OCI-LY3 (cell line): ENCODE measurements around the gene NRXN3.

ENCODE experiments used
- H2AFZ ChIP-seq: fragments of 200-600, 300-600 bp; shearing (Covaris generic); 2 replicates; pipeline ENCODE4 v1.6.0; 2014; ENCODE audit warnings: antibody characterized with exemption, low read depth, low read length
- H3K27ac ChIP-seq: fragments of 200-600, 300-600 bp; sonication (generic); 2 replicates; pipeline ENCODE4 v1.5.1; 2014; ENCODE audit warnings: mild to moderate bottlenecking, low read length, moderate library complexity, mixed read lengths
- H3K27me3 ChIP-seq: fragments of 200-600, 300-600 bp; sonication (generic); 2 replicates; pipeline ENCODE4 v1.6.1; 2014; ENCODE audit warnings: low read depth, low read length, mixed read lengths
- H3K36me3 ChIP-seq: fragments of 200-600, 300-600 bp; sonication (generic); replicated peaks from 2 replicates; pipeline ENCODE3; 2014; ENCODE audit warnings: low read depth, low read length, mixed read lengths
- H3K4me1 ChIP-seq: fragments of 300-600, 200-600 bp; sonication (generic); 2 replicates; pipeline ENCODE4 v1.6.1; 2014; ENCODE audit warnings: low read length, mixed read lengths
- H3K4me2 ChIP-seq: fragments of 200-600, 300-600 bp; sonication (generic); 2 replicates; pipeline ENCODE4 v1.6.1; 2014; ENCODE audit warnings: low read length, mixed read lengths
- H3K4me3 ChIP-seq: fragments of 300-600, 200-600 bp; sonication (generic); 2 replicates; pipeline ENCODE4 v1.5.1; 2014; ENCODE audit warnings: antibody characterized with exemption, mild to moderate bottlenecking, low read length, moderate library complexity
- H3K79me2 ChIP-seq: fragments of 300-600, 200-600 bp; shearing (Covaris generic); 2 replicates; pipeline ENCODE4 v1.6.1; 2014; ENCODE audit warnings: mild to moderate bottlenecking, low read length, mixed read lengths
- H3K9ac ChIP-seq: fragments of 300-600, 200-600 bp; shearing (Covaris generic); 2 replicates; pipeline ENCODE4 v1.6.0; 2014; ENCODE audit warnings: mild to moderate bottlenecking, low read length, moderate library complexity
- H3K9me3 ChIP-seq: fragments of 200-600, 300-600 bp; shearing (Covaris generic); 2 replicates; pipeline ENCODE4 v1.6.1; 2014; ENCODE audit warnings: low read length, mixed read lengths; ENCODE audit not compliant: insufficient read depth
- H4K20me1 ChIP-seq: fragments of 200-600, 300-600 bp; sonication (generic); 2 replicates; pipeline ENCODE4 v1.6.1; 2016; ENCODE audit warnings: low read length, mixed read lengths; ENCODE audit not compliant: insufficient read depth
- EZH2phosphoT487 ChIP-seq: fragments of 200-600 bp; shearing (Covaris generic); IDR thresholded peaks from 2 replicates; pipeline ENCODE4 v1.6.1; 2018; ENCODE audit warnings: antibody characterized with exemption, mixed run types, low read depth
- TF ChIP-seq, protein P1 (sequence below): fragments of 200-600, 300-600 bp; sonication (generic); IDR thresholded peaks from 2 replicates; pipeline ENCODE4 v1.5.1; 2014; ENCODE audit warnings: antibody characterized with exemption, low read length, low read depth

NRXN3 gene

DNA sequence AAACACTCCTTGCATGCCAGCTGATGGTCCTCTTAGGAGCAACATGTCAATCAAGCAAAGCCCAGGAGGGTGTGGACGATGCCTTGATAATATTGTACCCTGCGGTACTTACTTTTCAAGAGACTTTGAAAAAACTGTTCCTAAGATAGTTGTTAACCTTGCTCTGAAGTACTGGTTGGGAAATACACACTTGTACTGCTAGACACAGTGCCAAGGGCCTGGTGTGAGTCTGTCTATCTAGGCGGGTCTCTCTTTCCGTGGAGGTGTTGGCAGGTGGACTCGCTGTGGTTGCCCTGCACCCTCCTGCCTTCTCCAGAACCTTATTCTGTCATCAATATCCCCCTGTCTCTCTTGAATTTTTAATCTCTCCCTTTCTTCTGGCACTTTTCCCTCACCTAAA, 189.4 kb downstream of the NRXN3 start:
- no peak overlapping the region for H3K4me3 ChIP-seq
- no peak overlapping the region for H3K27ac ChIP-seq
- H4K20me1 ChIP-seq = no peaks in the 10 kb centered on the region
- TF ChIP-seq EZH2phosphoT487 = no peak
- TF ChIP-seq, protein P1, sequence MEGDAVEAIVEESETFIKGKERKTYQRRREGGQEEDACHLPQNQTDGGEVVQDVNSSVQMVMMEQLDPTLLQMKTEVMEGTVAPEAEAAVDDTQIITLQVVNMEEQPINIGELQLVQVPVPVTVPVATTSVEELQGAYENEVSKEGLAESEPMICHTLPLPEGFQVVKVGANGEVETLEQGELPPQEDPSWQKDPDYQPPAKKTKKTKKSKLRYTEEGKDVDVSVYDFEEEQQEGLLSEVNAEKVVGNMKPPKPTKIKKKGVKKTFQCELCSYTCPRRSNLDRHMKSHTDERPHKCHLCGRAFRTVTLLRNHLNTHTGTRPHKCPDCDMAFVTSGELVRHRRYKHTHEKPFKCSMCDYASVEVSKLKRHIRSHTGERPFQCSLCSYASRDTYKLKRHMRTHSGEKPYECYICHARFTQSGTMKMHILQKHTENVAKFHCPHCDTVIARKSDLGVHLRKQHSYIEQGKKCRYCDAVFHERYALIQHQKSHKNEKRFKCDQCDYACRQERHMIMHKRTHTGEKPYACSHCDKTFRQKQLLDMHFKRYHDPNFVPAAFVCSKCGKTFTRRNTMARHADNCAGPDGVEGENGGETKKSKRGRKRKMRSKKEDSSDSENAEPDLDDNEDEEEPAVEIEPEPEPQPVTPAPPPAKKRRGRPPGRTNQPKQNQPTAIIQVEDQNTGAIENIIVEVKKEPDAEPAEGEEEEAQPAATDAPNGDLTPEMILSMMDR = no peak
- H3K36me3 ChIP-seq = no peaks in the 10 kb centered on the region
- H3K9me3 ChIP-seq = no peaks in the 10 kb centered on the region
- no peaks in the 10 kb centered on the region for H3K4me1 ChIP-seq
- H3K4me2 ChIP-seq = no peak overlapping the region
- H3K79me2 ChIP-seq = no peaks in the 10 kb centered on the region
- no peaks in the 10 kb centered on the region for H3K27me3 ChIP-seq
- no peak overlapping the region for H2AFZ ChIP-seq
- H3K9ac ChIP-seq = no peak overlapping the region

DNA sequence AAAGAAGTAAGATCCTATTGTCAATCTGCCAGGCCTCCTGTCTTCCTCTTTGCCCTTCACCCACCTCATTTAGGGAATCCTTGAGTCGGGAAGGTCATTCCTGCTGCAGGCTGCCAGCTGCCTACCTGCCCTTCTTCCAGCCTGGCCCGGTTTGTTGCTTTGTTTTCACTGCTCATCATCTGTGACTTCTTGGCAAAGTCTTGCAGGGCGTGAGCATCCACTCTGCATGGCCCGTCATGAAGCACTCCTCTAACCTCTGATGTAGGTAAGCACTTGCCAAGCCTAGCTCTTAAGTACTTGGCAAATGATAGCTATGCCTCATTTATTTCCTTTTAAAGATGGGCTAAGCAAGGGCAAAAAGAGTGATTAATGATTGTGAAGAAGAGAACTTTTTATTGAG, 192.8 kb downstream of the NRXN3 start:
- Histone ChIP-seq H3K79me2 (no peaks in the 10 kb centered on the region), H3K36me3 (no peaks in the 10 kb centered on the region), H2AFZ (no peak overlapping the region), H3K9ac (no peak overlapping the region), H3K4me2 (no peak overlapping the region), H3K4me1 (no peaks in the 10 kb centered on the region), H3K4me3 (no peak overlapping the region), H3K27me3 (no peaks in the 10 kb centered on the region), H3K27ac (no peak overlapping the region), H4K20me1 (no peaks in the 10 kb centered on the region), H3K9me3 (no peaks in the 10 kb centered on the region)
- no peak for TF ChIP-seq EZH2phosphoT487
- TF ChIP-seq, protein P1 = no peak

DNA sequence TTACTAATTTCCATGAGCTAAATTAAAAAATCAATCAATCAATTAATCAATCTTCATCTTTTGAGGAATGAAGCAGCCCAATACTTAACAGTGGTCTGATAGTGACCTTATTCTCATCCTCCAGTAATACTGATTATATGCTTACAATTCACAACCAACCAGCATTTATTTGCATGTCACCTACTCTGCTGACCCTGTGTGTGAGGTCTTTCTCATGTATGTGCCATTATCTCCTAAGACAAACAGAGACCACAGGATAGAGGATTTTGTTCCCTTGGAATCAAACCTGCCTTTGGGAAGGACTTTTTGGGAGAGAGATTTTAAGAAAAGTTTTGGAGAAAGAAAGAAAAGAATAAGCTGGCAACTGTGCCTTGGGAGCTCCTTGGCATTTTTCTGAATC, 197.2 kb downstream of the NRXN3 start:
- no peak for TF ChIP-seq EZH2phosphoT487
- TF ChIP-seq, protein P1 = no peak
- Histone ChIP-seq H2AFZ (no peak overlapping the region), H3K9ac (no peak overlapping the region), H3K4me2 (no peak overlapping the region), H3K36me3 (no peaks in the 10 kb centered on the region), H3K4me1 (no peaks in the 10 kb centered on the region), H4K20me1 (no peaks in the 10 kb centered on the region), H3K27ac (no peak overlapping the region), H3K79me2 (no peaks in the 10 kb centered on the region), H3K9me3 (no peaks in the 10 kb centered on the region), H3K27me3 (no peaks in the 10 kb centered on the region), H3K4me3 (no peak overlapping the region)

DNA sequence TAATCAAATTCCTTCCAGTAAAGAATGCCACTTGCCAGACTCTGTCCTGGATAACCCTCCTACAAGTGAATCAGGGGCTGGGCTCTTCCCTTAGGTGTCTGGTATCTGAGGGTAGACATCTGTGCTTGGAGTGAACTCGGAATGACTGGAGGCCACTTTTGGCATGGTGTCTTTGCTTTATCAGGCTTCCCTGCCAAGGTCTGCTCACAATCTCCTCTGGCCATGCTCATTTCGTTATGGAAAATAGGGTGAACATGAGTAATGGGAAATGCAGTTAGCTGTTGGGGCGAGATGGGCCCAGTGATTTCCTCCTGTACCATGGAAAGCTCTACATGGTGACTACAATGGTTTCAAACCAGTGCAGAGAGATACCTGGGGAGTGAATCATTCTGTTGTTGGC, 212.9 kb downstream of the NRXN3 start:
- TF ChIP-seq EZH2phosphoT487 = no peak
- TF ChIP-seq, protein P1 = no peak
- H4K20me1 ChIP-seq = no peaks in the 10 kb centered on the region
- no peak overlapping the region for H3K4me2 ChIP-seq
- no peaks in the 10 kb centered on the region for H3K9me3 ChIP-seq
- H3K4me1 ChIP-seq = no peaks in the 10 kb centered on the region
- H3K36me3 ChIP-seq = no peaks in the 10 kb centered on the region
- no peak overlapping the region for H3K4me3 ChIP-seq
- H3K79me2 ChIP-seq = no peaks in the 10 kb centered on the region
- no peak overlapping the region for H3K9ac ChIP-seq
- H2AFZ ChIP-seq = no peak overlapping the region
- no peak overlapping the region for H3K27ac ChIP-seq
- no peaks in the 10 kb centered on the region for H3K27me3 ChIP-seq
